ENCODE measurements around the gene BCCIP.

BCCIP gene

DNA sequence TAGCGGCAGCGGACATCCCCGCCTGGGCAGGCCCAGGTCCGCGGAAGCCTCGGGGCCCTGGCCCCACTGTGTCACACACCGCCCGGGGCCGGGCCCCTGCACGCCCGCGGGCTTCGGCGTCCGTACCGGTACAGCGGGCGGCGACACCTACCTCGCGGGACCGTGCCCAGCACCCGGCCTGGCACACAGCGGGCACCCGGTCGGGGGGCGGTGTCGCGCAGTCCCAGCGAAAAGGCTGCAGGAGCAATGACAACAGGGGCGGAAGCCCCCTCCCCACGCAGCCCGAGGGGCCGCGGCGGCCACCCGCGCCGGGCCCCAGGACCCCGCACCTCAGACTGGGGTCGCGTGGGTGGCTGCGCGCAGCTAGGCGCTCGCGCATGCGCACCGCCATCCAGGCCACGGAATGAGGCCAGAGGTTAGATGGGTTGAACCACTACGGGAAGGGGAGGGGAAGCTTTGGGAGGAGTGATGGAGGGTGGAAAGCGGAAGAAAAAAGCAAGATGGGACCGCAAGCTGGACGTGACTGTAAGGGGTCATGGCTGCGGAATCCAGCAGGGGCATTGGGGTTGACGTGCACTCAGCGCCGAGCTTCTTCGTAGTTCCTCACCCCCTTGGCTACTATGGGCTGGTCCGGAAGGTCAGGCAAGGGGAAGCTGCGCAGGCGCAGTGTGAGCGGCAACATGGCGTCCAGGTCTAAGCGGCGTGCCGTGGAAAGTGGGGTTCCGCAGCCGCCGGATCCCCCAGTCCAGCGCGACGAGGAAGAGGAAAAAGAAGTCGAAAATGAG, at the start of gene BCCIP, which contains the start of gene UROS:
Gene BCCIP (plus strand): TSS at position 669 of the 785 bp plus-strand sequence. CDS start 12 bp downstream, at position 681.
Gene UROS (minus strand): TSS at position 381 of the 785 bp plus-strand sequence. CDS start 6,759 bp downstream, outside the sequence.
- peak; percentile 84 for DNase-seq (ENCODE audit: low read depth)

DNA sequence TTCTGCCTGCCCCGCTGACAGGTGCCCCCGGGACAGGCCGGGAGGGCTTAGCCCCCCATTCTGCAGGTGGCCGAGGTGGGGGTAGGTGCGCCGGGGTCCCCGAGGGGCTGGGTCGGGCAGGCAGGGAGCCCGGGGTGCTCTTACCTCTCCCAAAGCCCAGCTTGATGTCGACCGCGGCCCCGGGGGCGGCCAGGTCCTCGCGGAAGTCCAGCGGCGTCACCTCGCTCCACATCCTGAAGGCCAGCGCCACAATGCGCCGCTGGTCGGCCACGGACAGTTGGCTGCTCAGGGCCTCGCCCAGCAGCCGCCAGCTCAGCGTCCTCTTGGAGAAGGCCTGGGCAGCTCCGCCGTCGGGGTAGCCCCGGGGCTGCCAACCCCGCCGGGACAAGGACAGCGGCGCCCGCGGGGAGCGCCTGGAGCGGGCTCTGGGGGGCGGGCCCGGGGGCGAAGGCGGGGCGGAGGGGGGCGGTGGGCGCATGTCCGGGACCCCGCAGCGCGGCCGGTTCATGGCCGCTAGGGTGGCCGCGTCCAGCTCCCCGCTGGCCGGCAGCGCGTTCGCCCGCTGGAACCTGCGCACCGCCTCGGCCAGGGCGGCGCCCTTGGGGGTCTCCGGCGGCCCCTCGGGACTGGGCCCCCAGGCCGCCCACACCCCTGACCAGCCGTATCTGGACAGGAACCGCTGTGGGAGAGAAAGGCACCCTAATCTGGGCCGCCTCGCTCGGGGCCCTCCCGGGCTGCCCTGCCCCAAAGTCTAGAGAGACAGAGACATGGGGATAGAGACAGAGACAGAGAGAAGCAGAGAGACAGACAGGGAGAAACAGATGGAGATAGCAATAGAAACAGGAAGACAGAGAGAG, 49.4 kb upstream of the BCCIP start:
- DNase-seq (ENCODE audit: low read depth) = no peak

DNA sequence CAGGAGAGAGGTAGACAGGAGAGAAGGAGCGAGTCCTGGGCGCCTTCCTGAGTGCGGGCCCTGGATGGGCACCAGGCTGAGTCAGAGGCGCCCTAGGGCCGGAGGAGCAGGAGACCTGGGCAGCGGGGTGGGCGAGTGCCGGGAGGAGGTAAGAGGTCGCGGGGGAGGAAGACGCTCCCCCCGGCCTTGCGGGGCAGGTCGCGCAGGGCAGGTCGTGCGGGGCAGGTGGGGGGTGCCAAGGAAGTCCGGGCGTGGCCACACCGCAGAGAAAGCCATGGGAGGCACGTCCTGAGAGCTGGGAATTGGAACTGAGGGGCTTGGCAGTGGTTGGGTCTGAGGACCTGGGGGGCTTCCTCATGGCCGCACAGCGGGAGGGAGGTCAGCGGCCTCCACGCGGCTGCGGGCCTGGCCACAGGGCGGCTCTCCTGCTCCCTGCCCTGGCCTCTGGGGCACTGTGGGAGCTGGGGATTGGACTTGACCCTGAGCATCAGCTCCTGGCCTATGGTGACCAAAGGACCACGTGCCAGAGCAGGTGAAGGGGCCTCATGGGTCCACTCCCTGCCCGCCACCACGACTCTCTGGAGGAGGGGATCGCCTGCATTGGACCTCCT, 48.7 kb upstream of the BCCIP start:
- DNase-seq (ENCODE audit: low read depth) = no peak

DNA sequence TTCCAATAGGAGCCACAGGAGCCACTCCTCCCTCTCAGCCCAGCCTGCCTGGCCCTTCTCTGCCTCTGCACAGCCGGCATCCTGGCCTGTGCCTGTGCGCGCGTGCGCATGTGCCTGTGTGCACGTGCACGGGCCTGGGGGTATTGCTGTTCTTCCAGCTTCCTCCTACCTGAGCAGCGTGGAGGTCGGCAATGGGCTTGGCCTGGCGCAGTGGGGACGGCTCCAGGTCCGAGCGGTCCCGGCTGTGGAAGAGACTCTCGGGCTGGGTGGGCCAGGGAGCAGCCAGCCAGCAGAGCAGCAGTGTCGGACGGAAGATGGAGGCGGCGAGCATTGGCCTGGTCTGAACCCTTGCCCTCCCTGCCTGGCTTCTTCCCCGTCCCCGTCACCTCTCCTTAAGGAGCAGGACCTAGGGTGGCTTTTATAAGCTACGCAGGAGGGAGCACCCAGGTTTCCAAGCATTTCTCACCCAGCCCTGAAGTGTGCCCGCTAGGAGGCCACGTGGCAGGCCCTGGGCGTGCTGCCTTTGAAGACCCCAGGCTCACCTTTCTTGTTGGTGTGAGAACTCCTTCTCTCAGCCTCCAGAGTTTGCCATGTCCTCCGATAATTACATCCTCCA, 47.7 kb upstream of the BCCIP start, which contains the start of gene MMP21:
Gene MMP21 (minus strand): TSS at position 331 of the 616 bp plus-strand sequence. CDS start 0 bp downstream, at position 331.
- DNase-seq (ENCODE audit: low read depth) = no peak

DNA sequence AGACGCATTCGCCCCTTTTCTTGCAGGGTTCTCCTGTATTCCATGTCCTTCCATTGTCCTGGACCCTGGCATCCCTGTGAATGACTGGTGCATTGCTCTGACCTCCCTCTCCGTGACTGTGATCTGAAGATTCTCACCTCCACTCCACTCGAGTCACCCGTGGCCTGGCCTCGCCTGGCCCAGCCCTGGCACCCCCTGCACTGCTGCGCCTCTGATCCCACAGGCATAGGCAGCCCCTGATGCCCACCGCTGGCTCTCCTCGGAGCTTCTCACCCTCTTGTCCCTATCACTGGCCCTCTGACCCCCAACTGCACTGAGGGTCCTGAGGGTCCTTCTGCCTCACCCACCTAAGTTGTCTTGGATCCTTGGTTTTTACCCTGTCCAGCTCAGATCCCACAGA, 45.5 kb upstream of the BCCIP start:
- no peak for DNase-seq (ENCODE audit: low read depth)

DNA sequence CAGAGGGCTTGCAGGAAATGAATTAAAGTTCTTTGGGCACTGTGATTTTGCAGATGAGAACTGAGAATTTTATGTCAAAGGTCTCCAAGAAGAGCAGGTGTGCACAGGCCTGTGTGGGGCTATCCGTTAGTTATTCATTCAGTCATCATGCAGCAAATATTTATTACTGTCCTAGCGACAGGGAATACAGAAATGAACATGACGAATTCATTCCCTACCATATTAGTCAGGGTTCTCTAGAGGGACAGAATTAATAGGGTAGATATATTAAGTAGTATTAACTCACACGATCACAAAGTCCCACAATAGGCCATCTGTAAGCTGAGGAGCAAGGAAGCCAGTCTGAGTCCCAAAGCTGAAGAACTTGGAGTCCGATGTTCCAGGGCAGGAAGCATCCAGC, 44.8 kb upstream of the BCCIP start:
- DNase-seq (ENCODE audit: low read depth) = no peak

DNA sequence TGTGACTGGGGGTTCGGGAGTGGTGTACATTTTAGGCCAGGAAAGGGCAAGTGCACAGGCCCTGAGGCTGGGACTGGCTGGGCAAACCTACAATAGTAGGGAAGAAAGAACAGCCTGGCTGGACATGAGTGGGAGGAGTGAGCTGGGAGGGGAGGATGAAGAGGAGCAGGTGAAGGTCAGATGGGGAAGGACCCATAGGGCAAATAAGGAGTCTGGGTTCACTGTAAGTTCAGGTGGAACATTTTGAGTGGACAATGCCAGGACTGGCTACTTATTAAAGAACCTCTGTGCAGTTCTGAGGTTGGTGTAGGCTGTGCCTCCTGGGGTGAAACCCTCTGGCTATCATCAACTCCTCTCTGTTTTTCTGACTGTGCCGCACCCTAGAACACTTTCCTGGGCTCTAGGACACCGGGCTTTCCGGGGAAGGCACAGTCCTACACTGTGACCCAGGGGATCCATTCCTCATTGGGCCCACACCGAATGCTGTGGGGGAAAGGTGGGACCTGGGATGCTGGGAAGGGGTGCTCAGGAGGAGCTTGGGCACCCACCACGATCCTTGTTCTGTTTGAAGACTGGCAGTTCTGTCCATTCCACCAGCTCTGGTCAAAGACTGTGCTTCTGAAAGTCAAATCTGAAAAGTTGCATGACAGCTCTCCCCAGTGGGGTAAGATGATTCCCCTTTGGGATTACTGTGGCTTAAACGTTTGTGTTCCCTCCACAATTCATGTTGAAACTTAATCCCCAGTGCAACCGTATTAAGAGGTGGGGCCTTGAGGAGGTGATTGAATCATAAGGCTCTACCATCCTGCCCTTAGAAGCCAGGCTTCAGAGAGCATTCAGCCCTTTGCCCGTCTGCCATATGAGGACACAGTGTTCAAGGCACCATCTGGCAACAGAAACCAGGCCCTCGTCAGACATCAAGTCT, 43.7 kb upstream of the BCCIP start:
- DNase-seq (ENCODE audit: low read depth) = no peak

DNA sequence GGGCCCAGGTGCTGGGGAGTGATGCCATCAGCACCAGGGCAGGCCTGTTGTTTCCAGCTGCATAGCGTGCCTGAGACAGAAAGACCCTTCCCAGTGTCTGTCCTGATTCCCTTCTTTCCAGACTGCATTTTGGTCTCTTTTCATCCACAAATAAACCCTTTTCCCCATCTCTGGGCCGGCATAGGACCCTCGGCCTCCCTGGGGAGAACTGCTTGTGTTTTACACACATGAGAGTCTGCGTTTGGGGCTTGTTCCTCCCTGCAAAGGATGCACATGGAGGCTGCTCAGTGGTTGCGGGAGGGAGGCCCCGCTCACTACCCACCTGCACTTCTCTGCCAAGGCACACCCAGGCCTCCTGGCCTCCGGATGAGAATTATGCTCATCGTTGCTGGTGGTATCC, 42.0 kb upstream of the BCCIP start:
- DNase-seq (ENCODE audit: low read depth) = no peak

DNA sequence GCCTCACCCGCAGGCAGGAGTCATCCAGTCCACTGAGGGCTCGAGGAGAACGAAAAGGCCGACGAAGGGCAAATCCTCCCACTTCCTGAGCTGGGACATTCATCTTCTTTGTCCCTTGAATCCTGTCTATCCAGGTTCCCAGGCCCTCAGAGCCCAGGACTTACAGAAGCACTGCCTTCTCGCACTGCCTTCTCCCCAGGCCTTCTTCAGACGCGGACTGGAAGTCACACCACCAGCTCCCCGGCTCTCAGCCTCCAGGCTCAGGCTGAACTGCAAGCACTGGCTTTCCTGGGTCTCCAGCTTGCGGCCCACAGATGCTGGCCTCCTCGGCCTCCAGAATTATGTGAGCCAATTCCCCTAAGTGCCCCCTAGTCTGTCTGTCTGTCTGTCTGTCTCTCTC, 41.3 kb upstream of the BCCIP start:
- DNase-seq (ENCODE audit: low read depth) = no peak

DNA sequence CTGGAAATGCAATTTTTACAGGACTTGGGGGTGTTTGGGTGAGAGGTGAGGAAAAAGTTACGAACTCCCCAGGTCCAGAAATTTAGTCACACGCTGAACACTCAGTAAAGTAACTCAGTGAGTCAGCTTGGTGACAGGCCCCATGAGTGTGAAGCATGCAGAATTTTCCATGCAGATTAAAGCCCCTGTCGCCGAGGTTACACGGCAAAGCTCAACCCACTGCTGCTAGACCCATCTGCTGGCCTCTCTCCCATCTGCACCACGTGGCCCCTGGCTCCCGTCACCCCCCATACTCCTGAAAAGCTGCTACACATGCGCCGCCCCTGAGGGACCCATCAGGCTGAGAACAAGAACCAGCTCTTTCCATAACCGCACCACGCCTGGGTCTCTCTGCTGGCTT, 40.7 kb upstream of the BCCIP start:
- DNase-seq (ENCODE audit: low read depth) = no peak

DNA sequence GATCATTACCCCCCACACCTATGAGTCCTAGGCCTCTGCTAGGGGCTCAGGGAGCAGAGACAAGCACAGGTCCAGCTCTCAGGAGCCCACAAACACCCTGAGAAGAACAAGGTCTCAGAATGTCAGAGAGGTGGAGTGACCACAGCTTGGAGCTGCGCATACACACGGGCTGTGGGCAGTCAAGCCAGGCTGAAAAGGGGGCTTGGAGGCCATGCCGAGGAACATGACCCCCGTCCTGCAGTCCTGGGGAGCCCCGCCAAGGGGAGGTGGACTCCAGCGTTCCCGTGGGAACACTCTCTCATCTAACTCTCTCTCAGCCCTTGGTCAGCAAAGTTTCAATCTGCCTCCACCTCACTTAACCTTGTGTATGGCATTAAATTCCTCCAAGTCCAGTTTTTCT, 39.9 kb upstream of the BCCIP start:
- no peak for DNase-seq (ENCODE audit: low read depth)

DNA sequence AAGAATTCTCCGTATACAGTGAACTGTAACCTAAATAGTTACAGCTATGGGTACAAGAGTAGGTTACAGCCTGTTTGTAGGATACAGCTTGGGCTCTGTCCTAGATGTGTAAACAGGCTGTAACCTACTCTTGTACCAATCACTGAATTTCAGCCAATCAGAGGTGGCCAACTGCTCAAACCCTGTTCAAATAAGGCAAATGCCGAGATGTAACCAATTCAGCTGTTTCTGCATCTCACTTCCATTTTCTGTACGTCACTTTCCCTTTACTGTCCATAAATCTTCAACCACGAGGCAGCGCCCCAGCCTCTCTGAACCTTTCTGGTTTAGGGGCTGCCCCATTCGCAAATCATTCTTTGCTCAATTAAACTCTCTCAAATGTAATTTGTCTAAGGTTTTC, 39.4 kb upstream of the BCCIP start:
- no peak for DNase-seq (ENCODE audit: low read depth)

DNA sequence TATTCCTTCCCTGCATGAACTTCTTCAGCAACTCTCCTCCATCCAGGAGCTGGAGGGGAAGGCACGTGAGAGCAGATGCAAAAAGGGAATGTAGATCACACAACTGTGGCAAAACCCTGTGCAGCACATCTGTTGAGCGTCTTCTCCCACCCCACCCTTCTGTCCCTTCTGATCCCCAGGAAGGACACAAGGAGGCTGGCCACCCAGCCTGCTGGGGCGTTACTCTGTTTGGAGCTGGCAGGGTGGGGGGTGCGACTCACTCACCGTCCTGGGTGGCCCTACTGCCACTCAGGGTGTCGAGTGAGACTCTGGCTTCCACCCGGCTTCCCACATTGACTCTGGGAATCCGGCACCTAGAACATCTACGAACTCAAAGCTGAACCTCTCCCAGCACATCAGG, 37.6 kb upstream of the BCCIP start:
- DNase-seq (ENCODE audit: low read depth) = no peak

DNA sequence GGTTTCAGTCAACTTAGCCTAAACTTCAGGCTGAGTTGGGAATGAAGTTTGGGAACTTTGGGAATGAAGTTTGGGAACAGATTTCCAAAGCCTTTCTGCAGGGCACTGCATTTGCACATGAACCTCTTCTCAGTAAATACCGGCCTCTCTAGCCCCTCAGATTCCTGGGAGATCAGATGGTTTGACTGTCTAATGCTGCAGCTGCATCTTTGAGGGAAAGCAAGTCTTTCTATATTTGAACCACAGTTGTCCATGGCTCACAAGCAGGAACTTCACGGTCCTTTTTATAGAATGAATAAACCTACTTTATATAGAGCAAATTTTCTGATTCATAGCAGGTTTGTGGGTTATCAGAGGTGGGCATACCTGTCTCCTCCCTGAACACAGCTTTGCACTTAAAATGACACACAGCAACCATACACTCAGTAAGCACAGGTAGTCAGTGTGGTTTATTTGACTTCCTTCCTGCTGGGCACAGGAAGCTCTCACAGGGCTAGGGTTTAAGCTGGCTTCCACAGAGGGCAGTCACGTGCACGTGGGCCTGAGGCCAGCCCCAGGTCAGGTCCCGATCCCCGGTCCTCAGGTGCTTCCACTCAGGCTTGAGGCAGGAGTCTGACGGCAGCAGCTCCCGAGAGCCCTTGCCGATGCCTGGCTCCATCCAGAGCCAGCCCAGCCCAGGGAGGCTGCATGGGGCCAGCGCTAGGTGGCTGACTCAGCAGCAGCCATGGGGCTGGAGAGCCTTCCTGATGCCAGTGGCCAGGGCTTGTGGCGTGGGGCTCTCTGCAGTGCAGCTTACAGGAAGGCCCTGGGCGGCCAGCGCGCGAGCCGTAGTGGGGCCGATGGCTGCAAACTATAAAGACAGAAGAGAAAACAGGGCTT, 35.0 kb upstream of the BCCIP start:
- no peak for DNase-seq (ENCODE audit: low read depth)

DNA sequence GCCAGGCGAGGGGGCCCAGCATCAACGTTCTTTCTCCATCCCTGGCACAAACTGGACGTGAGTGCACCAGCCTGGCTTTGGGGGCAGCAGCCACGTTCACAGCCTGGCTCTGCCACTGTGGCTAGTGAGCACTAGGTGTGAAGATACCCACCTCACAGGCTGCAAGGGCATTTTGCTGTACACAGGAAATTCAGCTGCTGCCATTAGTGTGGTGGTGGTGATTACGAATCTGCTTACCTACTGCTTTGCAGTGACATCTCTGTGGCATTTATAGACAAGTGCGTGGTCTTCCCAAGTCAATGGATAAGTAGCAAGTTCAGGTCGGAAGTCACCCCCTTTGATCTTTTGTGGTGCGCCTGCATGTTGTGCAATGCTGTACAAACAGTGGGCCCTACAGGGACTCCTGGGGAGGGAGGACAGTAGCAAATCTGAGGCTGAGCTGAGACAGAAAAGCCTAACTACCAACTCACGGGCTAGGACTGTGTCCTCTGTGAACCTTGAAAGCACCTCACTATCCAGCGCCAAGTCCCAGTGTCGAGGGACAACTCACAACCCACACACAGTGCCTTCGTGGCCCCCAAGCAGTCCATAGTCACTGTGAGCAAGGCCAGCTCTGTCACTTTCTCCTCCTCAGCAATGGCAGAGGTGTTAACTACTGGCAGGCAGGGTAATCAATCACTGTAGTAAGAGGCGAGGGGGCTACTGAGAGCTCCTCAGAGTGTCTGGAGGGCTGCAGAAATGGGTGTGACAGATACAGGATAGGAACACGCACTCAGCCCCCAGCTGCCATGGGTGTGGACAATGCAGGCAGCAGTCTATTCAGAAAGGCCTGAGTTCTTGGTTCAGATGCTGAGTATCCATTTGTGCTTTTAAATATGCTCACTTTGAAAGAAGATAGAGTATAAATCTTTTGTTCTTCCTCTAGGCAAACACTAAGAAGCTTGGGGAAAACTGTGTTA, 30.7 kb upstream of the BCCIP start:
- DNase-seq (ENCODE audit: low read depth) = no peak

DNA sequence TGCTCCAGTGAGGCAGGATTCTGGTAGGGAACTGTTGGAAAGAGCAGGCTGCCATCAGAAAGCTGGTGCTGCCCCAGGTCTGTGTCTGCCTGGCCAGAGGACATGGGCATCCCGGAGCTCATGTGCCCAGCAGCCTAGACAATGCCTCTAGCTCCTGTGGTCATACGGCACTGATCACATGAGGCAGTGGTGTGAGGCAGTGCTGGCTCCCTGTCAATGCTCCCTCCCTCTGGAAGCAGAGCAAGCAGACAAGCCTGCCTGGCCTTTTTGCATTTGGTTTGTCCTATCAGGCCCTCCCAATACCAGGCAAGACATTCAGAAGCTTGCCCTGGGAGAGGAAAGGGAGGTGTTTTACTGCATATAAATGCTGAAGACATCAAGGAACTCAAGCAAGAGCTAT, 28.2 kb upstream of the BCCIP start:
- DNase-seq (ENCODE audit: low read depth) = no peak

DNA sequence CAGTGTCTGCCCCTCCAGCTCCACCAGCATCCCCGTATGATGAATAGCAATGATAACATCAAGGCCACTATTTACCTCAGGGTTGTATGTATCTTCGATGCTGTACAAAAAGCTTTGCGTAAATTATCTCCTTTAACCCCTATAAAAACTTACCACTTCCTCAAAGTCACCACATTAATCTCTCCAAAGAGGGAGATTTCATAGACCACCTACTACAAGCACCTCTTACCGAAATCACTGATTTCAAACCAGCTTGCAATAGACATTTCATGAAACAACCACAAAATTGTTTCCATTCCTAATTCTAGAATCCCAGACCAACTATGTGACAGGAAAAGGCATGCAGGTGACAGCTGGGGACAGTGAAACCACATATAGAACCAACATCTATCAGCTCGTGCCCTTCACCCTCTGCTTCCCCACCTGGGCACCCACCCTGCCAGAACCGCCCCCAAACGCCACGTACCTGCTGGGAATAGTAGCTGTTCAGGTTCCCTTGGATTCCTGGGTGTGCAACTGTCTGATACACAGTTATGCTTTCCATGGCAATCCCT, 27.6 kb upstream of the BCCIP start:
- DNase-seq (ENCODE audit: low read depth) = no peak

DNA sequence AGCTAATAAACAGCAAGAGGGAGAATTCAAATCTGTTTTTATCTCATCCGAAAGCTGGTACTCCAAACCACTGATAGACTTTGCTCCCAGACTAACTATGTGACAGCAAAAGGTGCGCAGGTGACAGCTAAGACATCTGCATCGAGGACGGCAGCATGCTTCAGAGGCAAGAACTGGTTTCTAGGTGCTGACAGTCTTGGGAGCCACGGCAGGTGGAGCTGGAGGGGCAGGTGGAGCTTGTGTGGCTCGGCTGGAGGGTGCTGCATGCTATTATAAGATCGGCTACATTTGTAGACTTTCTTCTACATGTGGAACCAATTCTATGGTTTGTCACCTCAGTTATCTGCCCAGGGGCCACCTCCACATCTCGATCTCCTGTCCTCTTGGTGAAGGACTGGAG, 25.9 kb upstream of the BCCIP start:
- DNase-seq (ENCODE audit: low read depth) = no peak
